Fibroblast of peridontal ligament (primary cell): ENCODE data around the gene ERI3.
A peak's percentile ranks its signal among the peaks of the same experiment; 100 is the strongest.

Experiments
- DNase-seq: peaks from one replicate; pipeline ENCODE4 v3.0.0-alpha.2; 2010; ENCODE audit errors: extremely low read depth

The ERI3 gene

GRCh38 chr1:44354840-44355581 lies at the start of gene ERI3:
ERI3 (minus strand) TSS chr1:44355257; CDS start chr1:44355026, 231 bp downstream.
- DNase-seq = peak; percentile 95

GRCh38 chr1:44401256-44402228 lies 46.5 kb upstream of the ERI3 start:
- no peak for DNase-seq

- peak; percentile 92 for DNase-seq
Observed at GRCh38 chr1:44390277-44390676, 35.2 kb upstream of the ERI3 start.

- DNase-seq = no peak
Observed at GRCh38 chr1:44389437-44389836, 34.4 kb upstream of the ERI3 start.

- DNase-seq = no peak
Observed at GRCh38 chr1:44388551-44388950, 33.5 kb upstream of the ERI3 start.

- no peak for DNase-seq
Observed at GRCh38 chr1:44380666-44381177, 25.7 kb upstream of the ERI3 start.

GRCh38 chr1:44377925-44378784 lies 23.1 kb upstream of the ERI3 start:
- DNase-seq = peak; percentile 59

GRCh38 chr1:44375547-44375946 lies 20.5 kb upstream of the ERI3 start:
- no peak for DNase-seq

- DNase-seq = no peak
Observed at GRCh38 chr1:44371206-44371605, 16.1 kb upstream of the ERI3 start.

- no peak for DNase-seq
Observed at GRCh38 chr1:44368471-44369151, 13.6 kb upstream of the ERI3 start.

- DNase-seq = no peak
Observed at GRCh38 chr1:44367944-44368343, 12.9 kb upstream of the ERI3 start.

- no peak for DNase-seq
Observed at GRCh38 chr1:44366371-44366975, 11.4 kb upstream of the ERI3 start.

- peak; percentile 14 for DNase-seq
Observed at GRCh38 chr1:44361478-44361877, 6.4 kb upstream of the ERI3 start.

GRCh38 chr1:44359234-44359935 lies 4.3 kb upstream of the ERI3 start:
- DNase-seq = no peak

- no peak for DNase-seq
Observed at GRCh38 chr1:44357710-44358109, 2.7 kb upstream of the ERI3 start.

GRCh38 chr1:44355582-44356305 lies 687 bp upstream of the ERI3 start:
- no peak for DNase-seq

GRCh38 chr1:44354268-44354839 lies 703 bp downstream of the ERI3 start:
- DNase-seq = peak; percentile 27

GRCh38 chr1:44353604-44354003 lies 1.5 kb downstream of the ERI3 start:
- DNase-seq = no peak

GRCh38 chr1:44351289-44351688 lies 3.8 kb downstream of the ERI3 start:
- no peak for DNase-seq
